Spinal cord (tissue), 10 donors: ENCODE results near the gene CNKSR1. TPM values are rescaled to one million over a fixed set of nuclear protein-coding genes. Genes with fewer than 3 reads are reported as not detected.

Experiments
- DNase-seq, 6 donors: peaks; one replicate each; pipeline versions ENCODE4 v3.0.0 to v3.0.0-alpha.2; 2013 to 2015; ENCODE audit warnings: low spot score in 6 of 6, low read depth in 4 of 6
- H3K27ac ChIP-seq: one replicate; pipeline ENCODE4 v1.5.1; 2013; ENCODE audit warnings: low read depth, low read length, control low read depth
- H3K27me3 ChIP-seq: one replicate; pipeline ENCODE4 v1.6.1; 2013; ENCODE audit warnings: low read length; ENCODE audit not compliant: control insufficient read depth, insufficient read depth
- H3K36me3 ChIP-seq: one replicate; pipeline ENCODE4 v1.6.1; 2013; ENCODE audit warnings: low read length; ENCODE audit not compliant: control insufficient read depth, insufficient read depth
- H3K4me1 ChIP-seq: one replicate; pipeline ENCODE4 v1.6.1; 2013; ENCODE audit warnings: low read length; ENCODE audit not compliant: control insufficient read depth, insufficient read depth
- H3K4me3 ChIP-seq: one replicate; pipeline ENCODE4 v1.5.1; 2013; ENCODE audit warnings: low read depth, low read length, control low read depth
- H3K9me3 ChIP-seq: one replicate; pipeline ENCODE4 v1.6.1; 2013; ENCODE audit warnings: low read length; ENCODE audit not compliant: control insufficient read depth, insufficient read depth
- WGBS: methylation state at CpG from one replicate; pipeline ENCODE4 v1.1.5; 2013; ENCODE audit warnings: missing lambda C conversion rate; ENCODE audit not compliant: insufficient coverage; 5-methylcytosine and 5-hydroxymethylcytosine counted together
- polyA plus RNA-seq, 2 donors: library from polyadenylated mRNA; unstranded; fragments of 120-200 nt; gene quantifications; one replicate each; pipeline ENCODE4 v1.2.1, GENCODE V29; 2013; ENCODE audit not compliant: insufficient read length in 2 of 2
- total RNA-seq, 2 donors: library from RNA; depleted of rRNA in 1 of 2; stranded (reverse); fragments of 120-200 nt in 1 of 2; fragments of >200 nt in 1 of 2; gene quantifications; one replicate each; pipeline versions ENCODE4 v1.2.3 to v1.2.4, GENCODE V29; 2013 to 2014
- donor health status: healthy.

Gene CNKSR1
- total and polyA plus RNA-seq, 4 donors = 1.8 to 11.2 (median 4.1) TPM

GRCh38 chr1:26195805-26196204 lies 18.5 kb downstream of the CNKSR1 start:
- Histone ChIP-seq H3K4me3 (no peak overlapping the region), H3K27me3 (peaks cover under 1% of the 10 kb centered on the region), H3K36me3 (no peaks in the 10 kb centered on the region), H3K4me1 (peaks cover under 1% of the 10 kb centered on the region), H3K9me3 (no peaks in the 10 kb centered on the region), H3K27ac (no peak overlapping the region)
- no peak for DNase-seq
- no CpG with 5 or more reads among the region's 3 CpGs for WGBS

GRCh38 chr1:26197301-26197700 lies 20.0 kb downstream of the CNKSR1 start:
- no peak for DNase-seq
- no peaks in the 10 kb centered on the region for H3K9me3 ChIP-seq
- H3K4me3 ChIP-seq = no peak overlapping the region
- 90% methylated on average over 2 of the region's 3 CpGs for WGBS
- H3K27ac ChIP-seq = no peak overlapping the region
- H3K4me1 ChIP-seq = peaks cover 7% of the 10 kb centered on the region
- peaks cover 3% of the 10 kb centered on the region for H3K27me3 ChIP-seq
- no peaks in the 10 kb centered on the region for H3K36me3 ChIP-seq

DNA sequence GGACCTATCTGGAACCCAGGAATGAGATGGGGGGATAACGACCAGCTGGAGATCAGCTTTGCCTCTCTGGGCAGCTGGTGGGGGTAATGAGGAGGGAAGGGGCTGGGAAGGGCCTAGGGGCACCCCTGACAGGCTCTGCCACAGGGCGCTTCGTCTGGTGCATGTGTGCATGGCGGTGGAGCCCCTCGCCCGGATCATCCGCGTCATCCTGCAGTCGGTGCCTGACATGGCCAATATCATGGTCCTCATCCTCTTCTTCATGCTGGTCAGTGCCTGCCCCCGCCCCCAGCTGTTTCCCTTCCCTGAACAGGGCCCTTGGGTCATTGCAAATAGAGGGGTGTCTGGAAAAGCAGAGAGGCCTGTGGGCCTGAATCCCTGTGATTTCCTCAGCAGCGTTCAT lies 20.5 kb downstream of the CNKSR1 start:
- WGBS = 85% methylated on average over 10 of the region's 11 CpGs

GRCh38 chr1:26200413-26200812 lies 23.1 kb downstream of the CNKSR1 start:
- Histone ChIP-seq H3K36me3 (no peaks in the 10 kb centered on the region), H3K4me3 (no peak overlapping the region), H3K27me3 (peaks cover 3% of the 10 kb centered on the region), H3K27ac (no peak overlapping the region), H3K9me3 (no peaks in the 10 kb centered on the region), H3K4me1 (peaks cover 7% of the 10 kb centered on the region)
- DNase-seq = no peak
- 87% methylated on average over 5 of the region's 5 CpGs for WGBS

More for the DNA sequence above, 20.5 kb downstream of the CNKSR1 start:
- H3K4me3 ChIP-seq = no peak overlapping the region
- H3K4me1 ChIP-seq = peaks cover 7% of the 10 kb centered on the region
- no peaks in the 10 kb centered on the region for H3K36me3 ChIP-seq
- no peaks in the 10 kb centered on the region for H3K9me3 ChIP-seq
- no peak for DNase-seq
- H3K27ac ChIP-seq = no peak overlapping the region
- H3K27me3 ChIP-seq = peaks cover 3% of the 10 kb centered on the region

GRCh38 chr1:26203642-26204318 lies 26.5 kb downstream of the CNKSR1 start:
- DNase-seq = no peak
- H3K36me3 ChIP-seq = no peaks in the 10 kb centered on the region
- 59% methylated on average over 5 of the region's 9 CpGs for WGBS
- no peak overlapping the region for H3K4me3 ChIP-seq
- H3K9me3 ChIP-seq = no peaks in the 10 kb centered on the region
- peaks cover 3% of the 10 kb centered on the region for H3K27me3 ChIP-seq
- H3K27ac ChIP-seq = no peak overlapping the region
- H3K4me1 ChIP-seq = peaks cover 7% of the 10 kb centered on the region

- DNase-seq = peak in 1 of 6 donors; percentile 50
- H3K4me1 ChIP-seq = no peaks in the 10 kb centered on the region
- no peaks in the 10 kb centered on the region for H3K9me3 ChIP-seq
- no peaks in the 10 kb centered on the region for H3K36me3 ChIP-seq
- no peak overlapping the region for H3K4me3 ChIP-seq
- 55% methylated on average over 4 of the region's 5 CpGs for WGBS
- no peak overlapping the region for H3K27ac ChIP-seq
- no peaks in the 10 kb centered on the region for H3K27me3 ChIP-seq
Observed at GRCh38 chr1:26210147-26210870, 33.0 kb downstream of the CNKSR1 start.

- H3K4me1 ChIP-seq = no peaks in the 10 kb centered on the region
- WGBS = 94% methylated on average over 2 of the region's 5 CpGs
Observed at GRCh38 chr1:26212726-26213125, 35.4 kb downstream of the CNKSR1 start.

GRCh38 chr1:26213335-26213905 lies 36.1 kb downstream of the CNKSR1 start:
- no peak for DNase-seq
- Histone ChIP-seq H3K36me3 (no peaks in the 10 kb centered on the region), H3K27me3 (no peaks in the 10 kb centered on the region), H3K27ac (no peak overlapping the region), H3K9me3 (no peaks in the 10 kb centered on the region), H3K4me3 (no peak overlapping the region), H3K4me1 (no peaks in the 10 kb centered on the region)
- 88% methylated on average over 4 of the region's 6 CpGs for WGBS

More at GRCh38 chr1:26212726-26213125, 35.4 kb downstream of the CNKSR1 start:
- no peak overlapping the region for H3K27ac ChIP-seq
- no peaks in the 10 kb centered on the region for H3K27me3 ChIP-seq
- no peaks in the 10 kb centered on the region for H3K9me3 ChIP-seq
- H3K36me3 ChIP-seq = no peaks in the 10 kb centered on the region
- no peak overlapping the region for H3K4me3 ChIP-seq
- DNase-seq = no peak

- 89% methylated on average over 1 of the region's 3 CpGs for WGBS
- no peak overlapping the region for H3K4me3 ChIP-seq
- H3K27ac ChIP-seq = no peak overlapping the region
- peaks cover 4% of the 10 kb centered on the region for H3K4me1 ChIP-seq
- H3K9me3 ChIP-seq = no peaks in the 10 kb centered on the region
- no peaks in the 10 kb centered on the region for H3K36me3 ChIP-seq
- no peaks in the 10 kb centered on the region for H3K27me3 ChIP-seq
- no peak for DNase-seq
Observed at GRCh38 chr1:26215246-26215645, 38.0 kb downstream of the CNKSR1 start.
